CD14-positive monocyte (primary cell): ENCODE data around the gene ZFP3. TPM values are rescaled to one million over a fixed set of nuclear protein-coding genes. Genes with fewer than 3 reads are reported as not detected.
"Not testable (repeated sequence)": the region's sequence is repeated elsewhere in the genome, so short reads cannot be mapped to it uniquely, and the experiment has no call there.

ENCODE experiments used
- DNase-seq, 3 donors: peaks; one replicate each; pipeline ENCODE4 v3.0.0-alpha.2; 2011 to 2022
- H2AFZ ChIP-seq: 2 replicates; pipeline ENCODE4 v1.6.0; 2012; ENCODE audit warnings: mild to moderate bottlenecking, low read depth, low read length, inconsistent platforms; ENCODE audit not compliant: insufficient read depth, poor library complexity, severe bottlenecking
- H3K27ac ChIP-seq, 2 donors: 1 replicate in 1 of 2; 2 replicates in 1 of 2; pipeline ENCODE4 v1.5.1; 2012 to 2013; ENCODE audit warnings: low read length in 2 of 2, control low read depth in 1 of 2, inconsistent platforms in 1 of 2, low read depth in 1 of 2, mild to moderate bottlenecking in 1 of 2
- H3K27me3 ChIP-seq, 2 donors: one replicate each; pipeline versions ENCODE4 v1.6.0 to v1.6.1; 2011 to 2013; ENCODE audit warnings: low read length in 2 of 2; ENCODE audit not compliant: control insufficient read depth in 2 of 2, insufficient read depth in 2 of 2
- H3K36me3 ChIP-seq, 2 donors: replicated peaks in 1 of 2; 1 replicate in 1 of 2; 2 replicates in 1 of 2; pipeline versions ENCODE4 v1.5.1 to v1.6.1; 2012 to 2013; ENCODE audit warnings: low read length in 2 of 2, control low read depth in 1 of 2, inconsistent platforms in 1 of 2, mild to moderate bottlenecking in 1 of 2; ENCODE audit not compliant: insufficient read depth in 2 of 2, control insufficient read depth in 1 of 2
- H3K4me1 ChIP-seq, 2 donors: 1 replicate in 1 of 2; 2 replicates in 1 of 2; pipeline versions ENCODE4 v1.5.1 to v1.6.1; 2012 to 2013; ENCODE audit warnings: low read length in 2 of 2, control low read depth in 1 of 2, inconsistent platforms in 1 of 2, mild to moderate bottlenecking in 1 of 2, moderate library complexity in 1 of 2; ENCODE audit not compliant: insufficient read depth in 2 of 2, control insufficient read depth in 1 of 2
- H3K4me2 ChIP-seq: replicated peaks from 2 replicates; pipeline ENCODE3; 2012; ENCODE audit warnings: low read length, moderate library complexity, mild to moderate bottlenecking; ENCODE audit not compliant: poor library complexity, severe bottlenecking; ENCODE audit errors: extremely low read depth
- H3K4me3 ChIP-seq, 3 experiments: fragments of 200-600 bp in 1 of 3; sonication (generic) in 1 of 3; replicated peaks in 1 of 3; 1 replicate in 2 of 3; 2 replicates in 1 of 3; pipeline ENCODE4 v1.5.1; 2011 to 2013; ENCODE audit warnings: low read length in 3 of 3, mild to moderate bottlenecking in 3 of 3, control low read depth in 2 of 3, low read depth in 2 of 3, inconsistent platforms in 1 of 3, moderate library complexity in 1 of 3
- H3K79me2 ChIP-seq: 2 replicates; pipeline ENCODE4 v1.6.0; 2012; ENCODE audit warnings: mild to moderate bottlenecking, control low read depth, inconsistent platforms, low read length, moderate library complexity; ENCODE audit not compliant: insufficient read depth
- H3K9ac ChIP-seq: 2 replicates; pipeline ENCODE4 v1.6.0; 2017; ENCODE audit warnings: low read length, mild to moderate bottlenecking; ENCODE audit not compliant: insufficient read depth, poor library complexity, severe bottlenecking
- H3K9me3 ChIP-seq, 2 donors: replicated peaks in 1 of 2; 1 replicate in 1 of 2; 2 replicates in 1 of 2; pipeline versions ENCODE4 v1.5.1 to v1.6.1; 2012 to 2013; ENCODE audit warnings: low read length in 2 of 2, control low read depth in 1 of 2; ENCODE audit not compliant: control insufficient read depth in 1 of 2, insufficient read depth in 1 of 2
- H4K20me1 ChIP-seq: 2 replicates; pipeline ENCODE4 v1.6.0; 2012; ENCODE audit warnings: mild to moderate bottlenecking, low read length, control low read depth, moderate library complexity; ENCODE audit not compliant: insufficient read depth
- H3K27ac Mint-ChIP-seq, 7 donors: one replicate each; pipeline ENCODE4 v1.8.0; 2020; ENCODE audit warnings: mild to moderate bottlenecking in 7 of 7, mixed read lengths in 7 of 7, moderate library complexity in 6 of 7, inconsistent platforms in 2 of 7
- H3K27me3 Mint-ChIP-seq, 3 donors: one replicate each; pipeline ENCODE4 v1.8.0; 2021 to 2022; ENCODE audit warnings: low read depth in 3 of 3, mild to moderate bottlenecking in 3 of 3, mixed read lengths in 3 of 3, moderate library complexity in 3 of 3, inconsistent platforms in 1 of 3
- H3K36me3 Mint-ChIP-seq, 2 donors: one replicate each; pipeline ENCODE4 v1.8.0; 2020; ENCODE audit warnings: mixed read lengths in 2 of 2, inconsistent platforms in 1 of 2, mild to moderate bottlenecking in 1 of 2
- H3K4me1 Mint-ChIP-seq: one replicate; pipeline ENCODE4 v1.8.0; 2020; ENCODE audit warnings: mild to moderate bottlenecking, mixed read lengths
- H3K4me3 Mint-ChIP-seq, 2 donors: one replicate each; pipeline ENCODE4 v1.8.0; 2020; ENCODE audit warnings: mild to moderate bottlenecking in 2 of 2, mixed read lengths in 2 of 2, moderate library complexity in 1 of 2
- H3K9me3 Mint-ChIP-seq, 7 donors: one replicate each; pipeline ENCODE4 v1.8.0; 2020 to 2022; ENCODE audit warnings: mixed read lengths in 7 of 7, mild to moderate bottlenecking in 6 of 7, moderate library complexity in 6 of 7, inconsistent platforms in 2 of 7
- CTCF ChIP-seq: fragments of 200-600 bp; IDR thresholded peaks from one replicate; pipeline ENCODE4 v1.8.0; 2022; ENCODE audit warnings: antibody characterized with exemption, mild to moderate bottlenecking
- WGBS: methylation state at CpG from one replicate; pipeline ENCODE4 v1.1.5; 2013; ENCODE audit warnings: missing lambda C conversion rate; ENCODE audit not compliant: insufficient coverage; 5-methylcytosine and 5-hydroxymethylcytosine counted together
- intact Hi-C, 2 donors: fragments of 100-400 bp; cut with micrococcal nuclease; formaldehyde crosslinking; loops; one replicate each; pipeline versions ENCODE4 v1.15.0 to v1.15.1; 2023
- polyA plus RNA-seq, 3 donors: library from polyadenylated mRNA; depleted of rRNA in 1 of 3; unstranded in 2 of 3; stranded (reverse) in 1 of 3; fragments of 300-500 nt in 2 of 3; fragments of >200 nt in 1 of 3; fragmentation: Illumina TruSeq in 2 of 3; gene quantifications; 1 replicate in 2 of 3; 2 replicates in 1 of 3; pipeline ENCODE4 v1.2.3, GENCODE V29; 2012 to 2021

ZFP3 gene
- polyA plus RNA-seq, 3 donors = 0.39 to 1.9 (median 0.75) TPM

DNA sequence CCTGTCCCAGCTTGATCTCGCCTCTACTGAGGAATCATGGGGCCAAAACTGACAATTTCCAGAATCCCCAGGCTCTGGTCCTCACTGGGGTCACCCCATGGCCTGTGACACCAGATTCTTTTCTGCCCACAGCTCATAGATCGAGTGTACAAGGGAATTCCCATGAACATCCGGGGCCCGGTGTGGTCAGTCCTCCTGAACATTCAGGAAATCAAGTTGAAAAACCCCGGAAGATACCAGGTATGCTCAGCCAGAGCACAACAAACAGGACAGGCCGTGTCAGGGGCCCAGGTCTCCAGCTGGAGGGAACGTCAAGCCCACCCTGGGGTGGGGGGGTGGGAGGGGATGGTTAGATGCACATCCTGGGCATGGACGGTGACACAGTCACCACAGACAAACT, 55.0 kb downstream of the ZFP3 start:
- H2AFZ ChIP-seq = no peak overlapping the region
- no peaks in the 10 kb centered on the region for H3K79me2 ChIP-seq
- WGBS = 95% methylated on average over 6 of the region's 8 CpGs
- H3K4me3 ChIP-seq = no peak overlapping the region
- no peak for DNase-seq
- Mint-ChIP-seq H3K4me1 (no peaks in the 10 kb centered on the region), H3K4me3 (no peak overlapping the region), H3K9me3 (no peaks in the 10 kb centered on the region), H3K27ac (no peak overlapping the region), H3K36me3 (no peaks in the 10 kb centered on the region), H3K27me3 (peaks cover 2 to 3% (median 2%) of the 10 kb centered on the region in 3 donors)
- no peaks in the 10 kb centered on the region for H3K9me3 ChIP-seq
- H4K20me1 ChIP-seq = no peaks in the 10 kb centered on the region
- intact Hi-C loops = no loop called here
- H3K4me2 ChIP-seq = no peak overlapping the region
- H3K27ac ChIP-seq = no peak overlapping the region
- no peaks in the 10 kb centered on the region for H3K36me3 ChIP-seq
- H3K27me3 ChIP-seq = no peaks in the 10 kb centered on the region
- TF ChIP-seq CTCF = no peak
- no peaks in the 10 kb centered on the region for H3K4me1 ChIP-seq
- H3K9ac ChIP-seq = no peak overlapping the region

GRCh38 chr17:5133961-5134360, 55.7 kb downstream of the ZFP3 start:
- H3K27me3 Mint-ChIP-seq, H3K4me3 Mint-ChIP-seq, DNase-seq, H3K4me1 ChIP-seq, H3K4me2 ChIP-seq, H3K36me3 ChIP-seq, H3K4me1 Mint-ChIP-seq, H3K4me3 ChIP-seq, H4K20me1 ChIP-seq, H2AFZ ChIP-seq, H3K9me3 Mint-ChIP-seq, H3K9ac ChIP-seq, H3K27ac Mint-ChIP-seq, H3K27ac ChIP-seq, intact Hi-C loops, H3K27me3 ChIP-seq, H3K79me2 ChIP-seq, H3K36me3 Mint-ChIP-seq, H3K9me3 ChIP-seq: not testable (repeated sequence)
- 96% methylated on average over 8 of the region's 8 CpGs for WGBS

DNA sequence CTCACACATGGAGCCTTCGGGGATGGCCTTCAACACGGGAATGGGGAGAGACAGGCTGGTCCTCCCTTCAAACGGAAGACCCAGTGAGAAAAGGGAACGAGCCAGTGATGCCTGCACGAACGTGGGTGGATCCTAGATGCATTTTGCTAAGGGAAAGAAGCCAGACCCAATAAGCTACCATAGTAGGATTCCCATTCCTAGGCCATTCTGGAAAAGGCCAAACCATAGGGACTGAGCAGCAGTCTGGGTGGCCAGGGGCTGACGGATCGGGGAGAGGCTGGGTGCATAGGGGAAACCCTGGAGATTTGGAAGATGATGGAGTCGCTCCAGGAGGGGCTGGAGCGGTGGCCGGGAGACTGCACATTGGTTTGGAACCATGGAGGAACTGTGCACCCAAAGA, 56.3 kb downstream of the ZFP3 start:
- H3K9me3 Mint-ChIP-seq, H3K4me1 ChIP-seq, H3K79me2 ChIP-seq, H3K27me3 Mint-ChIP-seq, H3K9me3 ChIP-seq, H3K36me3 Mint-ChIP-seq, H3K4me1 Mint-ChIP-seq, H2AFZ ChIP-seq, H3K4me3 ChIP-seq, H3K36me3 ChIP-seq, H3K4me3 Mint-ChIP-seq, H4K20me1 ChIP-seq, H3K9ac ChIP-seq, intact Hi-C loops, H3K27me3 ChIP-seq, H3K4me2 ChIP-seq, H3K27ac Mint-ChIP-seq, H3K27ac ChIP-seq, DNase-seq: not testable (repeated sequence)
- 97% methylated on average over 11 of the region's 11 CpGs for WGBS

DNA sequence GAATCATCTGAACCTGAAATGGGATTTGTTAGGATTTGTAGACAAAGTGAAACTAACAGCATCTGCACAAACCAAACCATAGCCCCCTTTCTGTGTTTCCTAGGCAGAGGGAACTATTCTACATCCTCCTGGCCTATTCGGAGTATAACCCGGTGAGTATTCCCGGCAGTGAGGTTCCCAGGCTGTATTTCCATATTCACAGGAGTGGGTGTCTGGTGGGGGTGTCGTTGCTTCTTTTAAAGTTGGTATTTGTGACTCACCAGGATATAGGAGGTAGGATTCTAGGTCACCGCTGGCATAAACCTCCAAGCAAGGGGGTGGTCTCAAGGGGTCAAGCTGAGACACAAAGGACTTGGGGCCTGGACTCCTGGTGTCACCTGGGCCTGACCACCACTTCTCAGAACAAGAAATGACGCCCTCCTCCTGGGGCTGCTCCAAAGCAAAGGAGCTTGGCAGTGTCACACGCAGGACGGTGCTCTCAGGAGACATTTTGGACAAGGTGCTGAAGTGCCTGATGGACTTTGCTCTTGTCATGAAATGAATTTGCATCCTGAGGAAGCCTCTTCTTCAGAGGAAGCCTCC, 57.0 kb downstream of the ZFP3 start:
- H3K4me3 Mint-ChIP-seq, H3K36me3 ChIP-seq, H3K27ac ChIP-seq, H3K4me2 ChIP-seq, DNase-seq, H3K9me3 ChIP-seq, intact Hi-C loops, H3K79me2 ChIP-seq, H2AFZ ChIP-seq, H3K27me3 ChIP-seq, H3K4me1 Mint-ChIP-seq, H3K4me1 ChIP-seq, H3K36me3 Mint-ChIP-seq, H3K4me3 ChIP-seq, H3K9ac ChIP-seq, H4K20me1 ChIP-seq, H3K27ac Mint-ChIP-seq, H3K9me3 Mint-ChIP-seq, H3K27me3 Mint-ChIP-seq: not testable (repeated sequence)
- WGBS = 100% methylated on average over 4 of the region's 8 CpGs
